ENCODE measurements around the gene RAB6D. TPM values are rescaled to one million over a fixed set of nuclear protein-coding genes. Genes with fewer than 3 reads are reported as not detected.
"Not testable (repeated sequence)": the region's sequence is repeated elsewhere in the genome, so short reads cannot be mapped to it uniquely, and the experiment has no call there.

The RAB6D gene
- total and polyA plus RNA-seq, 2 donors (not counting 3 experiments of a cell fraction or from before 2014, with no cell fraction given) = 0.01 TPM; not detected in 1

DNA sequence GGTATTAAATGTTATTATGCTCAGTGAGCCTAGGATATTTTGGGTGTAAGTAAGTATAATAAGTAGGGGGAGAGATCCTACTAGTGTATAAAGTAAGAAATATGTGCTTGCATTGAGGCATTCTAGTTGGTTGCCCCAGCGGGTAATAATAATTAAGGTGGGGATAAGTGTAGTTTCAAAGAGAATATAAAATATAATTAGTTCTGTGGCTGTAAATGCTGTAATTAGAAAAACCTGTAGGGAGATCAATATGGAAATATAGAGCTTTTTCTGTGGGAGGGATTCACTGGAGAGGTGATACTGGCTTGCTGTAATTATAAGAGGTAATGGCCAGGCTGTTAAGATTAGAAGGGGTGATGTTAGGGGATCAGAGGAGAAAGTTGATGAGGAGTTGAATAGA, 9.1 kb upstream of the RAB6D start:
- H2AFZ ChIP-seq (ENCODE audit: low read depth, low read length); H3K79me2 ChIP-seq (ENCODE audit: control insufficient read depth, insufficient read depth, low read length); BruUV-seq (replicated peaks); H3K4me3 ChIP-seq (replicated peaks in 1 of 3; ENCODE audit: insufficient read depth in 1 of 3, low read depth in 1 of 3, low read length in 3 of 3); H3K9ac ChIP-seq (replicated peaks; ENCODE audit: extremely low read depth, insufficient read depth, low read length); DNase-seq (ENCODE audit: low read depth, low spot score); CTCF ChIA-PET; H3K4me2 ChIP-seq (ENCODE audit: insufficient read depth, low read length); H4K20me1 ChIP-seq (replicated peaks; ENCODE audit: control insufficient read depth, extremely low read depth, insufficient read depth, low read length); FAIRE-seq; H3K4me1 ChIP-seq (ENCODE audit: control insufficient read depth, extremely low read depth, insufficient read depth, low read length); intact Hi-C loops (cut with micrococcal nuclease); H3K36me3 ChIP-seq (ENCODE audit: control insufficient read depth in 2 of 2, extremely low read depth in 1 of 2, insufficient read depth in 2 of 2, low read length in 2 of 2); POLR2A ChIA-PET; H3K9me1 ChIP-seq (replicated peaks; ENCODE audit: control insufficient read depth, extremely low read depth, insufficient read depth, low read length); dilution Hi-C loops (cut with MboI; ENCODE audit: extremely low pct_ligation_motif_present, low sequenced_read_pairs); H3K27ac ChIP-seq (ENCODE audit: insufficient read depth, low read depth, low read length); H3K27me3 ChIP-seq (ENCODE audit: control insufficient read depth in 2 of 2, insufficient read depth in 2 of 2, low read length in 2 of 2); H3K9me3 ChIP-seq (replicated peaks; ENCODE audit: control insufficient read depth, insufficient read depth, low read length): not testable (repeated sequence)

DNA sequence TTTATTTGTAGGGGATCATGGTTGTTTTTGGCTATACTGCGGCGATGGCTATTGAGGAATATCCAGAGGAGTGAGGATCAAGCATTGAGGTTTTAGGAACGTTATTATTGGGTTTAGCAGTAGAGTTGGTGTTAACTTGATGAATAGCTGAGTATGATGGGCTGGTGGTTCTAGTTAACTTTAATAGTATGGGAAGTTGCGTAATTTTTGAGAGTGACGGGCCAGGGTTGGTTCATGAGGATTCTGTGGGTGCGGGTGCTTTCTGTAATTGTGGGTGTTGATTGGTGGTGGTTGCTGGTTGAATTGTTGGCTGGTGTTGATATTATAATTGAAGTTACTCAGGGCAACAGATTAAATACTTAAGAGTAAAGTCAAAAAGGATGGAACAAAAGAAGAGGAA, 6.0 kb upstream of the RAB6D start:
- TF ChIP-seq MYC (IDR thresholded peaks at IDR 0.05; ENCODE audit: low read depth, low read length) = no peak
- TF ChIP-seq, protein P1, sequence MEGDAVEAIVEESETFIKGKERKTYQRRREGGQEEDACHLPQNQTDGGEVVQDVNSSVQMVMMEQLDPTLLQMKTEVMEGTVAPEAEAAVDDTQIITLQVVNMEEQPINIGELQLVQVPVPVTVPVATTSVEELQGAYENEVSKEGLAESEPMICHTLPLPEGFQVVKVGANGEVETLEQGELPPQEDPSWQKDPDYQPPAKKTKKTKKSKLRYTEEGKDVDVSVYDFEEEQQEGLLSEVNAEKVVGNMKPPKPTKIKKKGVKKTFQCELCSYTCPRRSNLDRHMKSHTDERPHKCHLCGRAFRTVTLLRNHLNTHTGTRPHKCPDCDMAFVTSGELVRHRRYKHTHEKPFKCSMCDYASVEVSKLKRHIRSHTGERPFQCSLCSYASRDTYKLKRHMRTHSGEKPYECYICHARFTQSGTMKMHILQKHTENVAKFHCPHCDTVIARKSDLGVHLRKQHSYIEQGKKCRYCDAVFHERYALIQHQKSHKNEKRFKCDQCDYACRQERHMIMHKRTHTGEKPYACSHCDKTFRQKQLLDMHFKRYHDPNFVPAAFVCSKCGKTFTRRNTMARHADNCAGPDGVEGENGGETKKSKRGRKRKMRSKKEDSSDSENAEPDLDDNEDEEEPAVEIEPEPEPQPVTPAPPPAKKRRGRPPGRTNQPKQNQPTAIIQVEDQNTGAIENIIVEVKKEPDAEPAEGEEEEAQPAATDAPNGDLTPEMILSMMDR (IDR thresholded peaks at IDR 0.05; ENCODE audit: extremely low read depth in 1 of 2, insufficient read depth in 1 of 2, low read depth in 1 of 2, low read length in 2 of 2) = no peak
- no peak for TF ChIP-seq FOS (IDR thresholded peaks at IDR 0.05; ENCODE audit: borderline replicate concordance, insufficient read depth, low read length)
- TF ChIP-seq JUN (IDR thresholded peaks at IDR 0.05; ENCODE audit: borderline replicate concordance, insufficient read depth, insufficient read length, low read depth) = no peak
- TF ChIP-seq, protein P2, sequence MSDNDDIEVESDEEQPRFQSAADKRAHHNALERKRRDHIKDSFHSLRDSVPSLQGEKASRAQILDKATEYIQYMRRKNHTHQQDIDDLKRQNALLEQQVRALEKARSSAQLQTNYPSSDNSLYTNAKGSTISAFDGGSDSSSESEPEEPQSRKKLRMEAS (IDR thresholded peaks at IDR 0.05; ENCODE audit: insufficient read depth, insufficient read length) = no peak
- no peak for TF ChIP-seq POLR2AphosphoS5 (IDR thresholded peaks at IDR 0.05; ENCODE audit: insufficient read depth, low read depth, low read length)
- TF ChIP-seq POLR2A (IDR thresholded peaks at IDR 0.05; ENCODE audit: low read depth, low read length) = no peak
- TF ChIP-seq GATA2 (IDR thresholded peaks at IDR 0.05; ENCODE audit: insufficient read depth, insufficient read length, low read depth, low read length) = no peak
- no peak for TF ChIP-seq EZH2 (IDR thresholded peaks at IDR 0.05; ENCODE audit: borderline replicate concordance, low read depth, low read length, severe bottlenecking)
- Histone ChIP-seq H2AFZ (ENCODE audit: low read depth, low read length) (no peak overlapping the region), H4K20me1 (replicated peaks; ENCODE audit: control insufficient read depth, extremely low read depth, insufficient read depth, low read length) (no peaks in the 10 kb centered on the region), H3K79me2 (ENCODE audit: control insufficient read depth, insufficient read depth, low read length) (no peaks in the 10 kb centered on the region), H3K9me1 (replicated peaks; ENCODE audit: control insufficient read depth, extremely low read depth, insufficient read depth, low read length) (no peaks in the 10 kb centered on the region), H3K36me3 (ENCODE audit: control insufficient read depth in 2 of 2, extremely low read depth in 1 of 2, insufficient read depth in 2 of 2, low read length in 2 of 2) (no peaks in the 10 kb centered on the region), H3K9ac (replicated peaks; ENCODE audit: extremely low read depth, insufficient read depth, low read length) (no peak overlapping the region), H3K27ac (ENCODE audit: insufficient read depth, low read depth, low read length) (no peak overlapping the region), H3K27me3 (ENCODE audit: control insufficient read depth in 2 of 2, insufficient read depth in 2 of 2, low read length in 2 of 2) (peaks cover 3 to 4% of the 10 kb centered on the region in 2 experiments), H3K4me2 (ENCODE audit: insufficient read depth, low read length) (no peak overlapping the region), H3K9me3 (replicated peaks; ENCODE audit: control insufficient read depth, insufficient read depth, low read length) (no peaks in the 10 kb centered on the region), H3K4me1 (ENCODE audit: control insufficient read depth, extremely low read depth, insufficient read depth, low read length) (no peaks in the 10 kb centered on the region), H3K4me3 (replicated peaks in 1 of 3; ENCODE audit: insufficient read depth in 1 of 3, low read depth in 1 of 3, low read length in 3 of 3) (no peak overlapping the region)
- dilution Hi-C loops (cut with MboI; ENCODE audit: extremely low pct_ligation_motif_present, low sequenced_read_pairs) (no loop called here), intact Hi-C loops (cut with micrococcal nuclease) (no loop called here)
- POLR2A ChIA-PET = no interaction called here
- CTCF ChIA-PET = no interaction called here
- DNase-seq (ENCODE audit: low read depth, low spot score) (no peak), FAIRE-seq (no peak)
- no TSS peak for BruUV-seq (replicated peaks)

DNA sequence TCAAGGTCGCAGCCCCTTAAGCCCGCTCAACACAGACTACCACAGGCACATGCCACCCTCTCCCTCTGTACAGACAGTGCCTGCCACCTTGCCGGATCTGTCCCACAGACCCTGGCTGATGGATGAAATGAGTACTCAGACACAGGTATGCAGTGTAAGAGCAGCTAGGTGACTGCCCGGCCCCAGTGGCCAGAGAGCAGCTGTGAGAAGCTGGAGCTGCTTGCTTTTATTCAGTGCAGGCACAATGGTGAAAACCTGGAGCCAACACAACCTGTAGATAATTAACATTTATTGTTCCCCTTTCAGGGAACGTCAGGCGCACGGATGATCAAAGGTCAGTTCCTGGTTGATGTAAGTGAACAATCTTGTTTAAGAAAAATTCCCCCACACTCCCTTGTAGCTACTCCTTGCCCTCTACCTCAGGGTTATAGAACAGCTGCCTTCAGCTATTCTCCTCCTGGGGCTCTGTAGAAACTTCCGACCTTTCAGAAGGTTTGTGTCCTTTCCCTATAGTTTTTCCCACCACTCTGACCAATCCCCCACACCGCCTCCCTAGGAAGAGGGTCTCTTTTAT, 4.6 kb upstream of the RAB6D start:
- dilution Hi-C loops (cut with MboI; ENCODE audit: extremely low pct_ligation_motif_present, low sequenced_read_pairs); H3K9ac ChIP-seq (replicated peaks; ENCODE audit: extremely low read depth, insufficient read depth, low read length); BruUV-seq (replicated peaks); H3K4me1 ChIP-seq (ENCODE audit: control insufficient read depth, extremely low read depth, insufficient read depth, low read length); H3K4me2 ChIP-seq (ENCODE audit: insufficient read depth, low read length); H2AFZ ChIP-seq (ENCODE audit: low read depth, low read length); H3K9me3 ChIP-seq (replicated peaks; ENCODE audit: control insufficient read depth, insufficient read depth, low read length); DNase-seq (ENCODE audit: low read depth, low spot score); H3K4me3 ChIP-seq (replicated peaks in 1 of 3; ENCODE audit: insufficient read depth in 1 of 3, low read depth in 1 of 3, low read length in 3 of 3); CTCF ChIA-PET; H3K36me3 ChIP-seq (ENCODE audit: control insufficient read depth in 2 of 2, extremely low read depth in 1 of 2, insufficient read depth in 2 of 2, low read length in 2 of 2); H3K27ac ChIP-seq (ENCODE audit: insufficient read depth, low read depth, low read length); H4K20me1 ChIP-seq (replicated peaks; ENCODE audit: control insufficient read depth, extremely low read depth, insufficient read depth, low read length); FAIRE-seq; H3K9me1 ChIP-seq (replicated peaks; ENCODE audit: control insufficient read depth, extremely low read depth, insufficient read depth, low read length); POLR2A ChIA-PET; intact Hi-C loops (cut with micrococcal nuclease); H3K79me2 ChIP-seq (ENCODE audit: control insufficient read depth, insufficient read depth, low read length): not testable (repeated sequence)
- peaks cover 8 to 12% of the 10 kb centered on the region in 2 experiments for H3K27me3 ChIP-seq (ENCODE audit: control insufficient read depth in 2 of 2, insufficient read depth in 2 of 2, low read length in 2 of 2)
